NCI-H510A treated with DMSO at 0.1 percent for 48 hours (cell line): ENCODE measurements around the gene CDK15.
A peak's percentile ranks its signal among the peaks of the same experiment; 100 is the strongest.
"Not testable (repeated sequence)": the region's sequence is repeated elsewhere in the genome, so short reads cannot be mapped to it uniquely, and the experiment has no call there.

ENCODE experiments used
- DNase-seq: peaks from one replicate; lab custom pipeline; 2025; lab: John Stamatoyannopoulos, UW

Gene CDK15

GRCh38 chr2:201806442-201807170 lies at the start of gene CDK15:
TSS of gene CDK15 (plus strand) at chr2:201806537. CDS start at chr2:201806665, 128 bp downstream.
- DNase-seq: no peak

- DNase-seq: no peak
Measured at GRCh38 chr2:201758234-201758633, 48.1 kb upstream of the CDK15 start.

GRCh38 chr2:201758873-201759272 lies 47.5 kb upstream of the CDK15 start:
- DNase-seq: no peak

- DNase-seq: no peak
Measured at GRCh38 chr2:201759567-201759966, 46.8 kb upstream of the CDK15 start.

- no peak for DNase-seq
Measured at GRCh38 chr2:201761101-201761500, 45.2 kb upstream of the CDK15 start.

- not testable (repeated sequence) for DNase-seq
Measured at GRCh38 chr2:201764469-201764868, 41.9 kb upstream of the CDK15 start.

- no peak for DNase-seq
Measured at GRCh38 chr2:201765799-201766198, 40.5 kb upstream of the CDK15 start.

GRCh38 chr2:201768918-201769317 lies 37.4 kb upstream of the CDK15 start:
- no peak for DNase-seq

- DNase-seq: no peak
Measured at GRCh38 chr2:201769666-201770373, 36.5 kb upstream of the CDK15 start.

GRCh38 chr2:201773990-201774389 lies 32.3 kb upstream of the CDK15 start:
- DNase-seq: no peak

GRCh38 chr2:201774546-201774945 lies 31.8 kb upstream of the CDK15 start:
- no peak for DNase-seq

GRCh38 chr2:201775326-201775725 lies 31.0 kb upstream of the CDK15 start:
- no peak for DNase-seq

GRCh38 chr2:201777043-201777442 lies 29.3 kb upstream of the CDK15 start:
- DNase-seq: no peak

- DNase-seq: no peak
Measured at GRCh38 chr2:201777869-201778268, 28.5 kb upstream of the CDK15 start.

- peak; percentile 48 for DNase-seq
Measured at GRCh38 chr2:201779901-201780673, 26.2 kb upstream of the CDK15 start.

- DNase-seq: peak; percentile 98
Measured at GRCh38 chr2:201780674-201781493, 25.5 kb upstream of the CDK15 start, which contains the start of gene ALS2. TSS of gene ALS2 (minus strand) at chr2:201780933. CDS start at chr2:201768885, 12,048 bp downstream.

GRCh38 chr2:201781557-201782051 lies 24.7 kb upstream of the CDK15 start:
- DNase-seq: peak; percentile 22

GRCh38 chr2:201784563-201784962 lies 21.8 kb upstream of the CDK15 start:
- DNase-seq: no peak

- DNase-seq: no peak
Measured at GRCh38 chr2:201785135-201785534, 21.2 kb upstream of the CDK15 start.

GRCh38 chr2:201786471-201786870 lies 19.9 kb upstream of the CDK15 start:
- no peak for DNase-seq

GRCh38 chr2:201788371-201788770 lies 18.0 kb upstream of the CDK15 start:
- DNase-seq: no peak

- DNase-seq: no peak
Measured at GRCh38 chr2:201789395-201789794, 16.9 kb upstream of the CDK15 start.
